IMR-90 (cell line): ENCODE results near the gene CCDC85B. TPM values are rescaled to one million over a fixed set of nuclear protein-coding genes. Genes with fewer than 3 reads are reported as not detected.

Source experiments
- BHLHE40 ChIP-seq: fragments of 150-350 bp; IDR thresholded peaks from 2 replicates; pipeline ENCODE4 v1.6.1; 2016; ENCODE audit warnings: mild to moderate bottlenecking, low read depth, low read length
- ELK1 ChIP-seq: fragments of 150-350 bp; IDR thresholded peaks from 2 replicates; pipeline ENCODE4 v1.6.1; 2016; ENCODE audit warnings: low read depth, mild to moderate bottlenecking, low read length, moderate library complexity, borderline replicate concordance
- POLR2A ChIP-seq: IDR thresholded peaks from 2 replicates; pipeline ENCODE4 v1.6.1; 2012; ENCODE audit warnings: mild to moderate bottlenecking, low read depth, low read length
- RFX5 ChIP-seq: IDR thresholded peaks from 2 replicates; pipeline ENCODE4 v1.8.0; 2012; ENCODE audit warnings: low read depth, mild to moderate bottlenecking, low read length, moderate library complexity
- SMC3 ChIP-seq: fragments of 150-350 bp; IDR thresholded peaks from 2 replicates; pipeline ENCODE4 v1.6.1; 2016; ENCODE audit warnings: low read depth, mild to moderate bottlenecking, antibody characterized with exemption, low read length, moderate library complexity
- polyA plus RNA-seq, 3 experiments: library from polyadenylated mRNA; depleted of rRNA; stranded (reverse); fragments of >200 nt; gene quantifications; 2 replicates each; pipeline ENCODE4 v1.2.3, GENCODE V29; 2012; ENCODE audit warnings: low replicate concordance in 1 of 3
- total RNA-seq: library from RNA; depleted of rRNA; stranded (reverse); fragments of >200 nt; gene quantifications from 2 replicates; pipeline ENCODE4 v1.2.3, GENCODE V29; 2012

The CCDC85B gene
- total and polyA plus RNA-seq, 2 of the 4 experiments (the other 2 are of a cell fraction), result 17.6 to 35.4 TPM

GRCh38 chr11:65890324-65891218 lies at the start of gene CCDC85B (continued):
- TF ChIP-seq SMC3, result no peak
- no peak for TF ChIP-seq ELK1
- peak; percentile 90 for TF ChIP-seq BHLHE40
- TF ChIP-seq RFX5, result no peak
- TF ChIP-seq POLR2A, result peak; percentile 87
